Measurements from ENCODE around the gene SULT4A1.

SULT4A1 gene

GRCh38 chr22:43860126-43860525 is 2.2 kb downstream of the SULT4A1 start:
- Mint-ChIP-seq H3K27me3 (peaks cover 69% of the 10 kb centered on the region), H3K4me3 (no peak overlapping the region), H3K36me3 (ENCODE audit: low read depth) (no peaks in the 10 kb centered on the region), H3K27ac (no peak overlapping the region), H3K4me1 (peaks cover 6% of the 10 kb centered on the region), H3K9me3 (no peaks in the 10 kb centered on the region)
- ATAC-seq (no peak), DNase-seq (no peak)

- no peak for ATAC-seq
- Mint-ChIP-seq H3K36me3 (ENCODE audit: low read depth) (no peaks in the 10 kb centered on the region), H3K9me3 (no peaks in the 10 kb centered on the region), H3K4me3 (no peak overlapping the region), H3K4me1 (peaks cover 6% of the 10 kb centered on the region), H3K27ac (no peak overlapping the region), H3K27me3 (peaks cover 65% of the 10 kb centered on the region)
- no peak for DNase-seq
Measured at GRCh38 chr22:43859621-43860020, 2.7 kb downstream of the SULT4A1 start.

GRCh38 chr22:43859176-43859575 is 3.1 kb downstream of the SULT4A1 start:
- Mint-ChIP-seq H3K27me3 (peaks cover 63% of the 10 kb centered on the region), H3K9me3 (no peaks in the 10 kb centered on the region), H3K36me3 (ENCODE audit: low read depth) (no peaks in the 10 kb centered on the region), H3K4me3 (no peak overlapping the region), H3K4me1 (peaks cover 6% of the 10 kb centered on the region), H3K27ac (no peak overlapping the region)
- no peak for ATAC-seq
- no peak for DNase-seq

GRCh38 chr22:43858156-43858895 is 4.0 kb downstream of the SULT4A1 start:
- no peaks in the 10 kb centered on the region for H3K9me3 Mint-ChIP-seq
- no peak overlapping the region for H3K27ac Mint-ChIP-seq
- DNase-seq: no peak
- H3K36me3 Mint-ChIP-seq (ENCODE audit: low read depth): no peaks in the 10 kb centered on the region
- H3K4me3 Mint-ChIP-seq: no peak overlapping the region
- H3K27me3 Mint-ChIP-seq: peaks cover 56% of the 10 kb centered on the region
- no peak for ATAC-seq
- peaks cover 6% of the 10 kb centered on the region for H3K4me1 Mint-ChIP-seq

GRCh38 chr22:43857367-43857766 is 4.9 kb downstream of the SULT4A1 start:
- ATAC-seq (no peak), DNase-seq (no peak)
- H3K4me1 Mint-ChIP-seq: peaks cover 3% of the 10 kb centered on the region
- no peaks in the 10 kb centered on the region for H3K9me3 Mint-ChIP-seq
- no peaks in the 10 kb centered on the region for H3K36me3 Mint-ChIP-seq (ENCODE audit: low read depth)
- no peak overlapping the region for H3K4me3 Mint-ChIP-seq
- H3K27me3 Mint-ChIP-seq: peaks cover 52% of the 10 kb centered on the region
- no peak overlapping the region for H3K27ac Mint-ChIP-seq

- Mint-ChIP-seq H3K9me3 (no peaks in the 10 kb centered on the region), H3K27ac (no peak overlapping the region), H3K27me3 (peaks cover 48% of the 10 kb centered on the region), H3K4me3 (no peak overlapping the region), H3K36me3 (ENCODE audit: low read depth) (no peaks in the 10 kb centered on the region), H3K4me1 (no peaks in the 10 kb centered on the region)
- DNase-seq (no peak), ATAC-seq (no peak)
Measured at GRCh38 chr22:43855431-43855830, 6.9 kb downstream of the SULT4A1 start.

GRCh38 chr22:43854786-43855271 is 7.5 kb downstream of the SULT4A1 start:
- Mint-ChIP-seq H3K27me3 (peaks cover 42% of the 10 kb centered on the region), H3K4me3 (no peak overlapping the region), H3K36me3 (ENCODE audit: low read depth) (no peaks in the 10 kb centered on the region), H3K4me1 (no peaks in the 10 kb centered on the region), H3K9me3 (no peaks in the 10 kb centered on the region), H3K27ac (no peak overlapping the region)
- ATAC-seq: no peak
- no peak for DNase-seq

GRCh38 chr22:43854121-43854785 is 8.1 kb downstream of the SULT4A1 start:
- no peaks in the 10 kb centered on the region for H3K36me3 Mint-ChIP-seq (ENCODE audit: low read depth)
- H3K4me3 Mint-ChIP-seq: no peak overlapping the region
- peaks cover 36% of the 10 kb centered on the region for H3K27me3 Mint-ChIP-seq
- no peak overlapping the region for H3K27ac Mint-ChIP-seq
- DNase-seq (no peak), ATAC-seq (no peak)
- H3K4me1 Mint-ChIP-seq: no peaks in the 10 kb centered on the region
- no peaks in the 10 kb centered on the region for H3K9me3 Mint-ChIP-seq

GRCh38 chr22:43853328-43853931 is 8.9 kb downstream of the SULT4A1 start:
- peaks cover 28% of the 10 kb centered on the region for H3K27me3 Mint-ChIP-seq
- no peak for DNase-seq
- no peak for ATAC-seq
- H3K4me3 Mint-ChIP-seq: no peak overlapping the region
- H3K27ac Mint-ChIP-seq: no peak overlapping the region
- no peaks in the 10 kb centered on the region for H3K36me3 Mint-ChIP-seq (ENCODE audit: low read depth)
- no peaks in the 10 kb centered on the region for H3K4me1 Mint-ChIP-seq
- H3K9me3 Mint-ChIP-seq: no peaks in the 10 kb centered on the region

GRCh38 chr22:43852573-43853327 is 9.6 kb downstream of the SULT4A1 start:
- ATAC-seq (no peak), DNase-seq (no peak)
- H3K9me3 Mint-ChIP-seq: no peaks in the 10 kb centered on the region
- H3K36me3 Mint-ChIP-seq (ENCODE audit: low read depth): no peaks in the 10 kb centered on the region
- no peaks in the 10 kb centered on the region for H3K4me1 Mint-ChIP-seq
- no peak overlapping the region for H3K27ac Mint-ChIP-seq
- no peak overlapping the region for H3K4me3 Mint-ChIP-seq
- H3K27me3 Mint-ChIP-seq: peaks cover 26% of the 10 kb centered on the region

GRCh38 chr22:43851979-43852307 is 10.4 kb downstream of the SULT4A1 start:
- peaks cover 18% of the 10 kb centered on the region for H3K27me3 Mint-ChIP-seq
- no peaks in the 10 kb centered on the region for H3K36me3 Mint-ChIP-seq (ENCODE audit: low read depth)
- no peak overlapping the region for H3K27ac Mint-ChIP-seq
- no peak overlapping the region for H3K4me3 Mint-ChIP-seq
- no peaks in the 10 kb centered on the region for H3K4me1 Mint-ChIP-seq
- no peak for DNase-seq
- H3K9me3 Mint-ChIP-seq: no peaks in the 10 kb centered on the region
- ATAC-seq: no peak

GRCh38 chr22:43851058-43851978 is 11.0 kb downstream of the SULT4A1 start:
- H3K27me3 Mint-ChIP-seq: peaks cover 16% of the 10 kb centered on the region

GRCh38 chr22:43850529-43850928 is 11.8 kb downstream of the SULT4A1 start:
- no peaks in the 10 kb centered on the region for H3K9me3 Mint-ChIP-seq
- no peak overlapping the region for H3K4me3 Mint-ChIP-seq
- peaks cover 13% of the 10 kb centered on the region for H3K27me3 Mint-ChIP-seq
- DNase-seq: no peak
- no peak overlapping the region for H3K27ac Mint-ChIP-seq
- no peak for ATAC-seq
- no peaks in the 10 kb centered on the region for H3K4me1 Mint-ChIP-seq
- H3K36me3 Mint-ChIP-seq (ENCODE audit: low read depth): no peaks in the 10 kb centered on the region

More at GRCh38 chr22:43851058-43851978, 11.0 kb downstream of the SULT4A1 start:
- no peak overlapping the region for H3K4me3 Mint-ChIP-seq
- ATAC-seq (no peak), DNase-seq (no peak)
- no peaks in the 10 kb centered on the region for H3K36me3 Mint-ChIP-seq (ENCODE audit: low read depth)
- no peaks in the 10 kb centered on the region for H3K9me3 Mint-ChIP-seq
- H3K27ac Mint-ChIP-seq: no peak overlapping the region
- H3K4me1 Mint-ChIP-seq: no peaks in the 10 kb centered on the region

GRCh38 chr22:43849731-43850130 is 12.6 kb downstream of the SULT4A1 start:
- Mint-ChIP-seq H3K9me3 (no peaks in the 10 kb centered on the region), H3K36me3 (ENCODE audit: low read depth) (no peaks in the 10 kb centered on the region), H3K27ac (no peak overlapping the region), H3K4me3 (no peak overlapping the region), H3K27me3 (peaks cover 12% of the 10 kb centered on the region), H3K4me1 (no peaks in the 10 kb centered on the region)
- ATAC-seq (no peak), DNase-seq (no peak)

All from activated naive CD8-positive, alpha-beta T cell treated with anti-CD3 and anti-CD28 coated beads, Interleukin-2, amount 50 U/mL, for 24 hours (primary cell).